HG03135 (cell line): ENCODE measurements around the gene RHOB.

Experiments used
- ATAC-seq: cut with Tn5 transposase; IDR thresholded peaks from one replicate; pipeline ENCODE4 v1.9.1; 2021; ENCODE audit warnings: mild to moderate bottlenecking, moderate library complexity; ENCODE audit not compliant: unreplicated experiment

The RHOB gene

GRCh38 chr2:20436716-20437470, 10.0 kb upstream of the RHOB start:
- no peak for ATAC-seq

GRCh38 chr2:20438334-20439192, 8.3 kb upstream of the RHOB start:
- no peak for ATAC-seq

- ATAC-seq = no peak
Measured at GRCh38 chr2:20439193-20439475, 7.7 kb upstream of the RHOB start.

GRCh38 chr2:20439503-20439902, 7.4 kb upstream of the RHOB start:
- ATAC-seq = no peak

- no peak for ATAC-seq
Measured at GRCh38 chr2:20440001-20440560, 6.8 kb upstream of the RHOB start.

GRCh38 chr2:20443276-20443920, 3.5 kb upstream of the RHOB start:
- ATAC-seq = no peak

GRCh38 chr2:20444101-20444992, 2.5 kb upstream of the RHOB start:
- ATAC-seq = no peak

GRCh38 chr2:20444993-20445910, 1.6 kb upstream of the RHOB start:
- no peak for ATAC-seq

GRCh38 chr2:20446255-20446916, 488 bp upstream of the RHOB start:
- no peak for ATAC-seq

- ATAC-seq = no peak
Measured at GRCh38 chr2:20447437-20448245, 767 bp downstream of the RHOB start.

- no peak for ATAC-seq
Measured at GRCh38 chr2:20448246-20448976, 1.5 kb downstream of the RHOB start.

- no peak for ATAC-seq
Measured at GRCh38 chr2:20448977-20449306, 2.1 kb downstream of the RHOB start.

- no peak for ATAC-seq
Measured at GRCh38 chr2:20449501-20450200, 2.8 kb downstream of the RHOB start.

GRCh38 chr2:20450201-20450999, 3.5 kb downstream of the RHOB start:
- no peak for ATAC-seq

- ATAC-seq = no peak
Measured at GRCh38 chr2:20451000-20451290, 4.1 kb downstream of the RHOB start.

- ATAC-seq = no peak
Measured at GRCh38 chr2:20451341-20451740, 4.5 kb downstream of the RHOB start.
